Glomerular visceral epithelial cell (primary cell): Measurements from ENCODE around the gene KRT76.

ENCODE experiments used
- DNase-seq: peaks from one replicate; pipeline ENCODE4 v3.0.0-alpha.2; 2016; ENCODE audit errors: extremely low spot score

KRT76 gene

DNA sequence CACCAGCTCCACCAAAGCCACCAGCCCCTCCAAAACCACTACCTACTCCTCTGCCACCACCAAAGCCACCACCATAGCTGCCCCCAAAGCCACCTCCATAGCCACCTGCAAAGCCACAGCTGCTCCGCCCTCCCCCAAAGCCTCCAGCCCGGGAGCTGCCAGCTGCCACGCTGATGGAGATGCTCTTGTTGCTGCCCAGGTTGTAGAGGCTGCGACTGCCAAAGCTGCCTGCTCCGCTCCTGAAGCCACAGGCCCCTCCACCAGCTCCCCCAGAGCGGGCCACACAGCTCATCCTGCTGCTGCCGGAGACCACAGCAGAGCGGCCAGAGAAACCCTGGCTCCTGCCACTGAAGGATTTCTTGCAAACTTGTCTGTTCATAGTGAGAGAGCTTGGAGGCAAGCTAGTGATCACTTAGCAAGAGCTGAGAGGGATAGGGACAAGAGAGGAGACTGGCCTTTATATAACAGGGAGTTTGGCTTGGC, at the start of gene KRT76:
Gene KRT76 (minus strand): TSS at position 433 of the 483 bp plus-strand sequence. CDS start 54 bp downstream, at position 379.
- DNase-seq, result no peak

DNA sequence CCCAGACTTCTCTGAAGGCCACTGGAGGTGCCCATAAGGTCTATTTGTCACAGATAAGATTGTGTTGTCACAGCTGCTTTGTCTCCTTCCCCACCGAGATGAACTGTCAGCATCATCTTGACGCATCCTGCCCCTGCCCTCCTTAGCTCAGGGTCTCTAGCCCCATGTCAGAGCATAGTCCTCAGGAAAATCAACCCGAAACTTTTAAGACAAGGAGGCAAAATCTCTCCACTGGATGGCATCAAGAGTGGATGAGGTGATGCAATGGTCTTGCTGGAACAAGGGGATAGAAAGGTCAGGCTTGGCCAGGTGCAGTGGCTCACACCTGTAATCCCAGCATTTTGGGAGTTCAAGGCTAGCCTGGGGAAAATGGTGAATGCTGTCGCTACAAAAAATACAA, 48.8 kb upstream of the KRT76 start:
- DNase-seq, result no peak

GRCh38 chr12:52824741-52825410, 47.7 kb upstream of the KRT76 start:
- no peak for DNase-seq

GRCh38 chr12:52823761-52824450, 46.8 kb upstream of the KRT76 start:
- DNase-seq, result no peak

DNA sequence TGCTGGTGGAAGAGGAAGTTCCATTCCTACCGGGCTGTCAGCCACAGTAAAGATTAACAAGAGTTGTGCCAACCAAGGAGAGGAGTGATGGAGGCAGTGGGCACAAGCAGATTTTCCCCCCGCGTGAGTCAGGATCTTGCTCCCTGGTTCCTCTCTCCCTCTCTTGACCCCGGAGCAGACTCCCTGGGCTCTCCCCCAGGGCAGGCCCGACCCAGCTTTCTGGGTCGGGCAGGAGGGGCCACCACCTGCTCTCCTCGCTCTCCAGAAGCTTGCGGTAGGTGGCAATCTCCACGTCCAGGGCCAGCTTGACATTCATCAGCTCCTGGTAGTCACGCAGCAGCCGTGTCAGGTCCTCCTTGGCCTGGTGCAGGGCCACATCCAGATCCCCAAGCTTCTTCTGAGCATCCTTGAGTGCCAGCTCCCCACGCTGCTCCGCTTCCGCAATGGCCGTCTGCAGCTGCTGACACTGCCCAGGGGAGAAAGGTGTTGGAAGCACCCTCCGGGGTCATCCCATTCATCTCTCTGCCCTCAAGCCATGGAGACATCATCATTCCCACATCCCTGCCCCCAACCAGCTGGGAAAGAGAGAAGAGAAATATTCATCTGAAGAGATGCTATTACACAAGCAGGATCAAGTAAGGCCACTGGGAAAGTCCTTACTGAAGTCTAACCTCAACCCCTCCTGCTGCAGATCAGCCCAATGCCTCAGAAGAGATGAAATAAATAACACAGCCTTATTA, 45.8 kb upstream of the KRT76 start:
- DNase-seq, result no peak

DNA sequence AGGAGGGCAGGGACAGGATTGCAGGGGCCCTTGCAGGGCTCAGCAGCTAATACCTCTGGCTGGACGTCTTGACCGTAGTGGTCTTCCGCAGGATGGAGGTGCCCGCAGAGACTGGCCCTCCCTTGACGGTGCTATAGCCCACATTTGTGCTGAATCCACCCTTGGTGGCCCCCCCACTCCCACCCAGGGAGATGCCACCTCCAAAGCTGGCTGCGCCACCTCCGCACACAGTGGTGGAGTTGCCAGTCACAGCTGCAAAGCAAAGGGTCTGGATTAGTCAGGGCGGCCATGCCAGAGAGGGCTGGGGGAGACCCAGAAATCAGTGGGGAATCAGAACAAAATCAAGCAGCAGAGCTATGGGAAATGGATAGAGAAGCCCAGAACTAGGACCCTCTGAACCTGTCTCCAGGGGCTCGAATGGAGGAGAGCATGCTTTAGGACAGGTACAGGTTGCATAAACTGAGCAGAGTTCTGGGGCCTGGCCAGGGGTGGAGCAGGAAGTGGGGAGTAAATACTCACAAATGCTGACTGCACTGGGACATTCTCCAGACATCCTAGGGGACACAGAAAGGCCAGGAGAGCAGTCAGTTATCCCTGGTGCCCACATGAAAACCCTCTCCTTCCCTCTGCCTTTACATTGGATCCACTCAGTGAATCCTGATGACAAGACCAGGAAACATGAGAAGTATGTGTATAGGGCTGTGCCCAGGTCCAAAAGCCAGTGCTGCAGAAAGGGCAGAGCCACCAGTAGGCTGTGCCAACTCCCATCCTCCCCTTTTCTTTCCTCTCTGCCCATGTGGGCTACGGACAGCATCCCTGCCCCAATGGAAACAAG, 44.9 kb upstream of the KRT76 start:
- DNase-seq, result no peak

DNA sequence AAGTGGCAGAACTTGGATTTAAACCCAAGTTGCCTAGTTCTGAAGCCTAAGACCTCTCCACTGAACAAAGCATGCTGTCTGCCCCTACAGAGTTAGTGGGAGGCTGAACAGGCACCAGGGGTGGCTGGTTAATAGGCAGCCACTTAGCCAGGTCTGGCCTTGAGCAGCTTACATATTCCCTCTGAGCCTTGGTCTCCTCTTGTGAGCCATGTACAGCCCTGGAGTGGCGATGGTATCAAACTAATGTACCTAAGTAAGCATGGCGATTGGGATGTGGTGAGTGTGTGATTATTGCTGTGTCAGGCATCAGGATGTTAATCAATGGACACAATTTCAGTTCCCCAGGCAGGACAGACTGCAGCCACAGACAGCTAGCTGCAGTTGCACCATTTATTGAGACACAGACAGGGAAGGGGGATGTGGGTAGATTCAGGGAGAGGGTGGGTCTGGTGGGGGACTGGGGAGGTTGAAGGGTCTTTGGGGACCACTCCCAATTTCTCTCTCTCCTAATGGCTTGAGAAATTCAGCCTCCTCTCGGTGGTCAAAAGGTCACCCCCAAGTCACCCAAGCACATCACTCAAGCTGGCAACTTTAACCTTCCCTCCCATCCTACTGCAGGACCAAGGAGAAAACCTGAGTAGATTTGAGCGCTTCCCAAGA, 44.1 kb upstream of the KRT76 start:
- no peak for DNase-seq

GRCh38 chr12:52820521-52820920, 43.4 kb upstream of the KRT76 start:
- DNase-seq, result no peak

- no peak for DNase-seq
Observed at GRCh38 chr12:52819731-52820510, 42.8 kb upstream of the KRT76 start.

GRCh38 chr12:52818887-52819420, 41.8 kb upstream of the KRT76 start:
- no peak for DNase-seq

DNA sequence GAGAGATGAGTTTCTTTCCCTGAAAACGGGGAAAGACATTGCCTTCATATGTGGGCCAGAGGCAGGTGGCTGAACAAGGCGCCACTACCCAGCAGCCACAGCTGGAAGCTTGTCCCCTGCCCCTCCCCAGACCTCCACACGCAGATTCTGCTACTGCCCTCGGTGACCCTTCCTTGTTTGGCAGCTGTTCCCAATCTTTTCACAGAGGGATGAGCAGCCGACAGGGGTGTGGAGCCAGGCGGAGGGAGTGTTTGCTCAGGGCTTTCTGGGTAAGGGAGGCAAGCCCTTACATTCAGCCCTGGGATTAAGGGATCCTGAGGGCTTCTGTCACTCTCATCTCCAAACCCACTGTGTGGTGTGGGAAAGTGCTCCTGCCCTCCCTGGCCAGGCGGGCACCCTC, 41.2 kb upstream of the KRT76 start:
- no peak for DNase-seq

- DNase-seq, result no peak
Observed at GRCh38 chr12:52817699-52818238, 40.6 kb upstream of the KRT76 start.

GRCh38 chr12:52817003-52817698, 40.0 kb upstream of the KRT76 start:
- DNase-seq, result no peak

DNA sequence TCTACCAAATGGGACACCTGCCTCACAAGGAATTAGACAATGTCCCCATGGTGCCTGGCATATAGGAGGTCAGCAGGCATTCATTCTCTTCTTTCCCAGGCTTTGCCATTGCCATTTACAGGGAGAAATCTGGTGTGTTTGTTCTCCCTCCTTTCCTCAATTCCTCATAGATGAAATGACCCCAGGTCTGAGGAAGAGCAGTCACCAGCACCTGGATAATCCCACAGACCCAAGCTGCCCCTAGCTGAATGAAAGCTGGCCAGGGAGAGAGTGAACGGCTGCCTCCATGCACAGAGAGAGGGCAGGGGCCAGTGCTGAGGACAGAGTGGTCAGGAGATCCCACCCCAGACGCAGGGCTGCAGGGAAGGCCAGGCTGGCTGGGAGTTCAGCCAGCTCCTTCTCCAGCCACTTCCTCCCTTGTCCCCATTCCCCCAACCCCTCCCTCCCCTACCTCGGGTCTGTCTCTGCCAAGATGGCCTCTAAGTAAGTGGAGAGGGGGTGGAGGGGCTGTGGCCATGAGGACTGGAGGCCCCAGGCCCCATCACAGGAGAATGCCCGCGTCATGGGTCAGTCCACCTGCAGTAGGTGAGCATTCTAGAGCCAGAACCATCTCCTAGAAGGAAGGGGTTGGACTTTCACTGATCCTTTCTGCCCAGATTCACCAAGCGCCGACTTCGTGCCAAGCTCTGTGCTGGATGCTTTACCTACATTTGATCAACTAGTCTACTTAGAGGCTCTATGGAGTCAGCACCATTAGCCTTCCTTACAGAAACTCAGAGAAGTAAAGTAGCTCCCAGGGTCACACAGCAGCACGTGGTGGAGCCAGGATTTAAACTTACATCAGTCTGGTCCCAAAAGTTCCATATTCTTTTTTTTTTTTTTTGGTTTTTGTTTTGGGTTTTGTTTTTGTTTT, 38.8 kb upstream of the KRT76 start:
- DNase-seq, result no peak

DNA sequence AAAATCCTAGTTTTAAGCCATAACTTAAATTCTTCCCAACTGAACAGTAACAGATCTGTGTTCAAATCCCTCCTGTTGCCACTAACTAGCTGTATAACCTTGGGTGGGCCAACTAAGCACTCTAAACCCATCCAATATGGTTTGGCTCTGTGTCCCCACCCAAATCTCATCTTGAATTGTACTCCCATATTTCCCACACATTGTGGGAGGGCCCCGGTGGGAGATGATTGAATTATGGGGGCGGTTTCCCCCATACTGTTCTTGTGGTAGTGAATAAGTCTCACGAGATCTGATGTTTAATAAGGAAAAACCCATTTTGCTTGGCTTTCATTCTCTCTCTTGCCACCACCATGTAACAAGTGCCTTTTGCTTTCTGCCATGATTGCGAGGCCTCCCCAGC, 38.0 kb upstream of the KRT76 start:
- DNase-seq, result no peak

GRCh38 chr12:52814710-52815155, 37.6 kb upstream of the KRT76 start:
- no peak for DNase-seq

DNA sequence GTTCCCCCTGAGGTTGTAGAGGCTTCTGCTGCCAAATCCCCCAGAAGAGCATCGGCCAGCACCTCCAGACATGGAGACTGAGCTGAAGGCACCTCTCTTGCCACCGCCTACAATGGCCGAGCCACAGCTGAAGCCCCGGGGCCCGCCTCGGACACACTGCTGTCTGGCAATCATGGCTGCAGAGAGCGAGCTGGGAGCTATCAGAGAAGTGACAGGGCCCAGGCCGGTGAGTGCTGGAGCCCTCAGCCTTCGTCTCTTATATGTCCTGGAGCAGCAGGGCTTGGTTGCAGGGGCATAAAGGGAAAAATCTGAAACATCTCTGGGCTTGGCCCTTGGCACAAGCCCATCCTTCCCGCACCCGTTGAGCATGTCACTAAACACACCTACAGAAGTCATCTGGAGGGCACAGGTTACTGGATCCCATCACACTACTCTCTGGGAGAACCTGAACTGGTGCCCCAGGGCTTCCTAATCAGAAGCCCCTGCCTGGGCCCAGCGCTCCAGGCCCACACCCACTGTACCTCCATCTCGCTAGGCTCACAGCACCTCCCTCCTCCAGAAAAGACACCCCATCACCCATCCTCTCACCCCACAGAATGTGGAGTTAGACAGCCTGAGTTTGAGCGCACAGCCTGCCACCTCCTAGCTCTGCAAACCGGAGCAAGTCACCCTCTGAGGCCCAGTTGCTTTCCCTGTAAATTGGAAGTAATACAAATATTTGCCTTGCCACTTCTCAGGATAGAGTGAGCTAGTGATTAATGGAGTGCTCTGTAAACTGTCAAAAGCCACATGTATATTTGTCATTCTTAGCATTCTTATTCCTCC, 37.0 kb upstream of the KRT76 start, which contains the start of gene KRT4:
Gene KRT4 (minus strand): TSS at position 232 of the 825 bp plus-strand sequence. CDS start 58 bp downstream, at position 174.
- DNase-seq, result no peak
